ENCODE measurements around the gene STX2. TPM values are rescaled to one million over a fixed set of nuclear protein-coding genes. Genes with fewer than 3 reads are reported as not detected.

STX2 gene
- polyA plus RNA-seq, 1 donor, result 17.9 TPM

DNA sequence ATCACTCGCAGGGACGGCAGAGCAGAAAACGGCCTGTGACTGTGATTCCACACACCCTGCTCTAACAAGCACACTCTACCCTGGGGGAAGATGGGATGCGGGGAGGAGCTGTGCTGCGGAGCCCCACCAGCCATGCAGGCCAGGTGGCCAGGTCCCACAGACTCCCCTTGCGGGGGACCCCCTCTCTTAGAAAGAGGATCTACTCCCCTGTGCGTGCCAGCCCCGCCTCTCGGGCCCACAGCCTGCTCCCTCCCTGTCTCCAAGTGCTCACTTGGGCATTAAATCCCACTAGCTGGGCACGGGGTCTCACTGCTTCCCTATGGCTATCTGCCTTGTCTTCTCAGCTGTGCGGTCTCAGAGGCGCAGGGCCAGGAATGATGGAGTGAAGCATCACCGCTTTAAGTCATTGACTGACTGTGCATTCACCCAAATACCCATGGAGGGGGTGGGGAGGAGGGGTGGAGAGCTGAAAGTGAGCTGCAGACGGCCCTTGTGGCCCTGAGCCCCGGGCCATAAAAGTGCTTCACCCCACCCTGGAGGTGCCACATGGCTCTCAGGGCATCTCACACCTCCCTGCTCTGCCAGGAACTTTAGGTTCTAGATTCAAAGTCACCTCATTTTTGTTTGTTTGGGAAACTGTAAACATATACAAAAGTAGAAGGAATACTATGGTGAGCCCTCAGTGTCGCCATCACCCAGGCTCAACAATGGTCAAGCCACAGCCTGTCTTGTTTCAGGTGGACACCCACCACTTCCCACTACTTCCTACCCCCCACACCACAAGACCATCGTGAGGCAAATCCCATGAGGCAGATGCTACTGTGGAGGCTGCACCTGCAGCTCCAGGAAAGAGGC lies 9.4 kb downstream of the STX2 start:
- no peak for DNase-seq

DNA sequence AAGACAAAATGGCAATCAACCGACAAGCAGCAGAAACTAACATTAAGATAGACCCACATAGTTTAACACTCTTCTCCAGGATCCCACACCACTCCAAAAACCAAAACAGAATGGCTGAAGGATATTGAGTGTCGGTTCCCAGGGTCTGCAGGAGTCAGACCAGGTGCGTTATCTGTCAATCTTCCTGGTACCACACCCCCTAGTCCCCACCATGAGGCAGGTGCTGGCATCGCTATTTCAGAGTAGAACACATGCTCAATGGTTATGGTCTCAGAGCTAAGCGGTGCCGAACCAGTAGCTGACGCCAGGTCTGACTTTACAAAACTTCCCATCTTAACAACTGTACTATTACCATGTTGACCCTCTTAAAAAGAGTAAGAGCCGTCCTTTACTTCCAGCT lies 10.2 kb downstream of the STX2 start:
- DNase-seq, result no peak

DNA sequence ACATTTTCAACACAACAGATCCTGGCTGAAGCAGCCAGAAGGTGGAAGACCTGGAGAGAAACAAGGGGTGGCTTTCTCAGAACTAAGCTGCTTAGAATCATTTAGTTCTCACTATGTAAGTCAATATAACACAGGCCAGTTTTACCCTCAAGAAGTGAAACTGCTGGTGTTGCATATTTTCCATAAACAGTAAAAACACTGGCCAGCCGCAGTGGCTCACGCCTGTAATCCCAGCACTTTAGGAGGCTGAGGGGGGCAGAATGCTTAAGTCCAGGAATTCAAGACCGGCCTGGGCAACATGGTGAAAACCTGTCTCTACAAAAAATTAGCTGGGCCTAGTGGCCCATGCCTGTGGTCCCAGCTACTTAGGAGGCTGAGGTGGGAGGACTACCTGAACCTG lies 11.6 kb downstream of the STX2 start:
- no peak for DNase-seq

DNA sequence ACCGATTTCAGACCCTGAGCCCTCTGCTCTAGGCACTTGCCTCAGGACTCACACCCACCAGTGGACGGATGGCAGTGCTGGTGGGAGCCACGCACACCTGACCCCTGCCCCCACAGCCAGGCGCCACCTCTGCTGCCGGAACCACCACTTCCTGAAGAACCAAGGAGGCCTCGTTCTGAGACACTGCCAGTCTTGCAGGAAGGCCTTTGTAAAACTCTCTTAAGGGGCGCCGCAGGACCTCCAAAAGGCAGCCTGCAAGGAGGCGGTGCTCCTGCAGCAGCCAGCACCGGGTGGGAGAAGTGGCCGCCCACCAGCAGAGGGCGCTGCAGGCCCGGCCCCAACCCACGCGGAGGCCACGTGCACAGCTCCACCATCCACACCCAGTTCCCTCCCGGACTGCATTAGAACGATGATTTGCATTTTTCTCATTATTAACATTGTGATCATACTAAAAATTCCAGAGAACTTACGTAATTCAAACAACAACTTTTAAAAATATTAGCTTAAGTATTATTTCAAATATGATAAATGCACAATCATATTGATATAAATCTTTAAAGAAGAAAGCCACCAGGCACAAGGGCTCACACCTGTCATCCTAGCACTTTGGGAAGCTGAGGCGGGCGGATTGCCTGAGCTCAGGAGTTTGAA lies 12.8 kb downstream of the STX2 start:
- DNase-seq, result no peak

DNA sequence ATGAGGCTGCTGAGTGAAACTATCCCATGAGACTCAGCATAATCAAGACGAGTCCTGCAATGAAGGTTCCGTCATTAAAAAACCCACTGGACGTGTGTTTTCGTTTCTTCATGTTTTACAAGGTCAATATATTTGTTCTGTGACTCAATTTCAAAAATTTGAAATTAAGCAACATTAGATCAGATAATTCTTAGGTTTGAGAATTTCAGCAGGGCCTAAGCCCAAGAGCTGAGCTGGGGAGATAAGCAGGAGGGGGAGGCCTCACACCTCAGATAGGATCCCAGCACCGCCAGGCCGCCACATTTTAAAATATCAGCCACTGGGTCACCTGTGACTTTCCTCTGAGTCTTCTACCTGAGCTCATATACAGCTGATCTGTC lies 13.3 kb downstream of the STX2 start:
- DNase-seq, result no peak

DNA sequence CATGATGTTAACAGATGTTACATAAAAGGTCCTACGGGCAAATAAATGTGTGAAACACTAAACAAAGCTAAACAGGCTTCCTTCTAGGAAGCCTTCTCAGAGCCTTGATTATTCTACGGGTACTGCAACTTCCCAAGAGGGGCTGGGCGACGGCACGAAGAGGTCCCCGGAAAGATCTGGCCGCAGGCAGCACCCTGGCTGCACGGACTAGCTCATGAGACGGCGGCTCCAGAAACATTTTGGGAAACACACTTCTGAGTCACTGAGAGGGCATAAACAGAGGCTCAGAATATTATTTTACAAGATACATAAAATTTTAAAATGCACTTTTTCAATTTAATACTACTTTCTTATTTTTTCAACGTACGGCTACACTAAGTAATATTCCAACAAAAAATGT lies 19.4 kb downstream of the STX2 start:
- DNase-seq, result no peak

DNA sequence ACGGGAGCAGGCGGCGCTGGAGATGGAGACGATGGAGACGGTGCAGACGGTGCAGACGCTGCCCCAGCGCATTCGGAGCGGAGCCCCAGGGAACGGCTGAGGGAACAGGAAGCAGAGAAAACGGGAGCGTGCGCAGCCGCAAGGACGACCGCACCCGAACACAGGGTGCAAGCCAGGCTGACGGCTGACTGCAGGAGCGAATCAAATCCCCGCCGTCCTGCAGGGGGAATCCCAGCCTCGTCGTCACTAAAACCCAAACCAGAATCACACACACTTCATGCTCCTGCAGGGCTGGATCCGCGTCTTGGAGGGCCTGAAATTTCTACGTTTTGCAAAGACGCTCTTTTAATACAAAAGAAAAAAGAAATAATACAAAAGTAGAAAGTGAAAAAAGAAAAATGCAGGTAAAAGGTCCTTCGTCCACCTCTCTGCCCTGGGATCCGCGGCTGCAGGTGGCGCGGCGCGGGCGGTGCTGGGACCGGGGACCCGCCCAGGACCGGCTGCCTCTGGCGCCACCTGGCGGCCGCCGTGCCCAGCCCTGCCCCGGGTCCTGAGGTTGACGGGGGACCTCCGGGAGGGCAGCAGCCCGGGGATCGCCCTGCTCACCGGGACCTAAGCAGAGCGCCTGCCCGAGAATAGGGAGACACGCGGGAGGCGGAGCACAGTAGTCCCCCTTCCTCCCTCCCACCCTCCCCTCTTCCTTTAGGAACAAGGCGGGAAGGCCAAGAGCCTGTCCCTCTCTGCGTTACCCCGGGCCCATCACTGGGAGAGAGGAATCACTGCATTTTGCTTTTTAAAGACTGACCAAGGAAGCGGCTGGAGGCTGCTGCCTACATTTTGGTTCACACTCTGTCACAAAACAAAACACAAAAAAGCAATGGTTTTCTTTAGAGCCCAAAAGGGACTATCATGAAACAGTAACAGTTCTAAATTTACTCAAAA lies 20.1 kb downstream of the STX2 start:
- peak; percentile 39 for DNase-seq

DNA sequence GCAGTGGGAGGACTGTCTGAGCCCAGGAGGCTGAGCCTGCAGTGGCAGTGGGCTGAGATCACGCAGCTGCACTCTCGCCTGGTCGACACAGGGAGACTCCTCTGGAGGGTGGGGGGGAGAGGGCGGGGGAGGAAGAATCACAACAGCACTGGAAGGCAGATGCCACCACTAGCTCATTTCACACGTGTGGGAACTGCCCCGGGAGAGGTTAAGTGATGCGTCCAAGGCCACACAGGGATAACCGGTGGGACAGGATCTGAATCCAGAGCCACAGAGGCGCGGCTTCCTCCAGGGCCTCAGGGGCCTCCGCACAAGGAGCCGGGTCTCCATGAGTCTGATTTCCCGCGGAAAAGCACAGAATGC lies 20.8 kb downstream of the STX2 start:
- no peak for DNase-seq

DNA sequence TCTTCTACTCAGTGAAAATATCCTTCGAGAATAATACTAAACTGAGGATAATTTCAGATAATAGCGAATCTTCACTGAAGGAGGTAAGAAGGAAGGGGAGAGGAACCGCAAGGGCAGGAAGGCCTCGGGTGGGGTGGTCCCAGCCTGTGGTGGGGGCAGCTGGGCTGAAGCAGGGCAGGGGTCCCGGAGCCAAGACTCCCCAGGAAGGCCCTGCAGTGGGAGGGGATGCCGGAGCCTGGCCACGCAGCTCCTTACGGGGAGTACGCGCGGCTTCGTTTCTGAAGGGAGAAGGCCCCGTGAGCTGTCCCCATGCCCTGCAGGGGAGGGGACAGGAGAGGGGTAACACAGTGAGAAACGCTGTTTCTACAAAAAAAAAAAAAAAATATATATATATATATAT lies 21.2 kb downstream of the STX2 start:
- no peak for DNase-seq

DNA sequence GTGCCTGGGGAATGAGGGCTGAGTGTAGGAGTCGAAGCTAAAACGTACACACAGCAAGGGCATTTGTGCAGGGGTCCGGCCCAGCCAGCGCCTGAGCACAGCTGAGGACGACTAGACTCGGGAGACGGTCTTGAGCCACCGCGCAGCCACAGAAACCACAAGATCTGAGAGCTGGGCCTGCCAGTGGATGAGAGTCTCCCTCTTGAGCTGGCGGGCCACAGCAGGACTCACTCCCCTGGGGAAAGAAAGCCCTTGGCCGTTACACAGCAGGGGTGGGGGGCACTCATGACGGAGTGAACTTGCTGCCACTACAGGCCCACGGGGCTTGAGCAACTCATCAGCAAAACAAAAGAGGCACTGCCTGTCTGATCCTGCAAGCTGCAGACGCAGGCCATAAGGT lies 23.0 kb downstream of the STX2 start:
- no peak for DNase-seq

DNA sequence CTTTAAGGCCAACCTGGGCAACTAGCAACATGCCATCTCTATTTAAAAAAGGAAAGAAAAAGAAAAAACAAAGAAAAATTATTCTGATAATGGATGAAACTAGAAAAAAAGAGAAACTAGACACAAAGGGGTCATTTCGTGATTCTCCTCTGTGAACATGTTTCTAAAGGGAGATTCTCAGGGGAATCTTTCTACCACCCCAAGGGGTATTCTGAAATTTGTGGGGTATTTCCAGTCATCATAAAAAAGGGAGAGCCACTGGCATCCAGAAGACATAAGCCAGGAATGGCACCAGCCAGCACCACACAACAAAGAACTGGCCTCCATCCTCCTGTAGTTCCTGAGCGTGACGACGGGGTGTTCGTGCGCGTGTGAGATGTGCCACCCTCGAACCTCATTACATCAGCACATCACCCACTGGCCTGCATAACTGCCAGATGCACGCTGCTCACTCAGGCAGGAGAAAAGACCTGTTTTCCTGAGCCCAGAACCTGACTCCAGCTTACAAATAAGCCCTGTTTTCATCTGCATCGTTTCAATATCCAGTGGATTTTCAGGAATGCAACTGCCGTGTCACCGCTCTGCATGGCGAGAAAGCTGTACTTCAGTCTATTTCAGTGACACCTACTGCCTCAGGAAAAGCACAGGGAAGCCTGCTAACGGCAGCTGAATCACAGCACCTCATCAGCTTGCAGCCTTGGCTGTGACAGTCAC lies 23.9 kb downstream of the STX2 start:
- DNase-seq, result no peak

DNA sequence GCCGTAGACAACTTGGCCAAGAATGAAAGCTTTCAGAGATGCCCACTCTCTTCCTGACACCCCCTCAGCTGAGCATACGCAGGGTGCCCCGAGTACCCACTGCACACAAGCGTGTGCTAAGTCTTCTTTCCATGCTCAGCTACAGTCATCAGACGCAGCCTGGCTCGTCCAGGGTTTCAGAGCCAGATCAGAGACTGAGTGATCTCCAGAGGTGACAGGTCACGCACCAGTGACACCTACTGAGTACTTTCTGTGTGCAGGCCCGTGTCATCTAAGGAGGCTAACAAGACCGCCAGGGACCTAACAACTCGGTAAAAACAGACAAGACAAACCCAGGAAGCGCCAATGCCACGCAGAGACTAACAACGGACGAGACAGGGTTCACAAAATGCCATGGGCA lies 25.1 kb downstream of the STX2 start:
- DNase-seq, result no peak

DNA sequence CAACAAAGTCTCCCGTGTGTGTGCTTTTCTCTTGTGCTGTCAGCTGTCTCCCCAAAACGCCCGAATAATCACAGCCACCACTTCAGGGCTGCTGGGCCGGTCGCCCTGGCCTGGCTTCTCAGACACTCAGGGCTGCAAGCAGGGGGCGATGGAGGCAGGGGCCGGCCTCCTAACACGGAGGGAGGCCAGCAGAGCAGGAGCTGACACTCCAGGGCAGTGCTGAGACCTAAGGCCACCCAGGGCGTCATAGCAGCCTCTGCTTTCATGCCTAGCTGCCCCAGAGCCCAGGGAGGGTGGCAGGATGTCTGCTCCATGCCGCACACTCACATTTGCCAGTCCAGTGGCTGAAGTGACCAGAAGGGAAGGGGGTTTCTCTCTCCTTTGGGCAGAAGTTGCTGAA lies 25.6 kb downstream of the STX2 start:
- no peak for DNase-seq

DNA sequence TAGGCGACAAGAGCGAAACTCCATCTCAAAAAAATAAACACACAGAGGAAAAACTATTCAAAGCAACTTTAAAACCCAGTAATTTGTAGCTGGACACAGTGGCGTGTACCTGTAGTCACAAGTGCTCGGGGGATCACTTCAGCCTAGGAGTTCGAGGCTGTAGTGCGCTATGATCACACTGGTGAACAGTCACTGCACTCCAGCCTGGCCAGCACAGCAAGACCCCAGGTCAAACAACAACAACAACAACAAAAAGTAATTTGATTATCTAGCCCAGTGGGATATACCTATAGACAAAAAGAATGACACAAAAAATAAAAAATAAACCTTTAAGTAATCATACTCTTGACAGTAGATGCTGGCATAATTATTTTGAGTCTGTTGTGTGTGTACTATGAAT lies 29.3 kb downstream of the STX2 start:
- DNase-seq, result no peak

DNA sequence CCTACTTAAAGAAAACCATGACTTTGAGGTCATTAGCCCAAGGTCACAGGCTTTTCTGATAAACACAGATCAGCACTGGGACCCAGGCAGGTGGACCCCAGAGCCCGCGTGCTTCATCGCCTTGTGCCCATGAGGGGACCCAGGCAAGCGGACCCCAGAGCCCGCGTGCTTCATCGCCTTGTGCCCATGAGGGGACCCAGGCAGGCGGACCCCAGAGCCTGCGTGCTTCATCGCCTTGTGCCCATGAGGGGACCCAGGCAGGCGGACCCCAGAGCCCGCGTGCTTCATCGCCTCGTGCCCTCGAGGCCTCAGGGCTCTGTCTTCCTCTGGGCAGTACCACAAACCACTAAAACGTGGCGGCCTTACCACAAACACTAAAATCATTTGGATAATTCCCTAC lies 31.7 kb downstream of the STX2 start:
- no peak for DNase-seq

DNA sequence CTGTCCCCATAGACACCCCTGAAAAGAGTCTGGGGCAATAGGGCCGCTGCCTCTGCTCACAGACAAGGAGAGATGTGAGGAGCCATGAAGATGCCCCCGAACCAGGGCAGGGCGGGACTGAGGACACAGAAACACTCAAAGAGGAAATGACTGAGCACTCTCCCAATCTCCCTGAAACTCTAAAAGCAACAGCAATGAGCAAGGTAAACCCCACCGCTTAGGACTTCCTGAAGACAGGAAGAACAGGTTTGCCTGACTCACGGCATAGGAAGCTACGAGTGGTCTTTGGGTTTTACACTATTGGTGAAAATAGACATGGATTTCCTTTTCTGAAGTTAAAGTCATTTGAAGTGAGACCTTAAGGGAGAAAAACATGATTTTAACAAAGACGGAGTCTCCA lies 32.5 kb downstream of the STX2 start:
- no peak for DNase-seq

DNA sequence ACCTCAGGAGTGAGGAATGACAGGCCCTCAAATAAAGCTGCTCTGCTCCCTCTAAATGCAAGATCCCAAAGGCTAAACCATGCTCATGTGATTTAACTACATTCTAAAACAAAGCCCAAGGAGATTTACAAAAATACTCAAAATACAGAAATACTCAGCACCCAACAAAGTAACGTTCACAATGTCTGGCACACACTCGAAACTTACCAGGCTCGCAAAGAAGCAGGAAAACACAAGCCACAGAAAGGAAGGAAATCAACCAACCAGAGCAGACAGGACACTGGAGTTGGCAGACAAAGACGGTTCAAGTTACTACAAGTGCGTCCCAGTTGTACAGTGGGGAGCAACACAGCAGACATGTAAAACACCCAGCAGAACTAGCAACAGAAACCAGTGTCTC lies 33.4 kb downstream of the STX2 start:
- no peak for DNase-seq

DNA sequence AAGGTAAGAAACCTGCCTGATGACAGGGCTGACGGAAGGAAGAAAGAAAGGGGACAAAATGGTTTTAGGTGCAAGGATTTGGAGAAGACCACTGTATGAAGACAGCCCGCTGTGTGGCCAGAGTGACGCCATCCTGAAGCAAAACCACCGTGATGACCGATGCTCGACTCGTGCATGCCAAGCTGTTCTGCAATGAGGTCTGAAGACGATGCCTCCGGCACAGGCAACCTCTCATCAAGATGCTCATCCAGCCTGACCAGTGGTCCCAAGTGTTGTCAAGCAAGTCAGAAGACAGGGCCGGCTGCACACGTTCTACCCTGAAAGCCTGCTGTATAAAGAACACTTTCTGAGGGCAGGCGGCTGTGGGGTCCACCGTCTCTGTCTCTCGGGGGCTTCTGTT lies 34.8 kb downstream of the STX2 start:
- no peak for DNase-seq

DNA sequence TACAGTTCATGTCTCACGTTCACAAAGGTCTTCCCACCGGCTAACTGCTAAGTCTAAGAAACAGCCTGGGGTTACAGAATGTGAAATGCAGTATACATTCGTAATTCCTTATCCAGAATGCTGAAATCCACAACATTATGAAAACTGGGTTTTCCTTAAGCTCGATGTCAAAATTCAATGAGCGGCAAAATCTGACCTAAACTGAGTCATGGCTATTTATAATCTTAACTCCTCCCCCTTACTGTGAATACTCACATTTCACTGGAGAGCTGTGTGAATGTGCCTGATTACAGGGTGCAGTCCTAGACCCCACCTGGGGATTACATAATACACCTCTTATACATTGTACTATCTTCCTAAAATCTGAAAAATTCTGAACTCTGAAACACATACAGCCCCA lies 35.3 kb downstream of the STX2 start:
- no peak for DNase-seq

DNA sequence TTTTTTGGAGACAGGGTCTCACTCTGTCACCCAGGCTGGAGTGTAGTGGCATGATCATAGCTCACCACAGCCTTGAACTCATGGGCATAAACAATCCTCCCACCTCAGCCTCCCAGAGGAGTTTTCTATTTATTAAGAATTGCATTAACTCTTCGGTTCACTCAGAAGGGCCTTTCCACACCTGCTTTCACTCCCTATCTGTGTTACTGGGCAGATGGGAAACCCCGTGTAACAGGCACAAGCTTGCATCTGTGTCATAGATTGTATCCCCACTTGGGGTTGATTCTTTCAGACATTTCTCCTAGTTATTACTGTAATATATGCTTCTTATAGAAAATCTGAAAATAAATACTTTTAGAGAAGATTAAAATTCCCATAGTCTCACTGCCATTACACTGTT lies 38.7 kb downstream of the STX2 start:
- DNase-seq, result no peak

DNA sequence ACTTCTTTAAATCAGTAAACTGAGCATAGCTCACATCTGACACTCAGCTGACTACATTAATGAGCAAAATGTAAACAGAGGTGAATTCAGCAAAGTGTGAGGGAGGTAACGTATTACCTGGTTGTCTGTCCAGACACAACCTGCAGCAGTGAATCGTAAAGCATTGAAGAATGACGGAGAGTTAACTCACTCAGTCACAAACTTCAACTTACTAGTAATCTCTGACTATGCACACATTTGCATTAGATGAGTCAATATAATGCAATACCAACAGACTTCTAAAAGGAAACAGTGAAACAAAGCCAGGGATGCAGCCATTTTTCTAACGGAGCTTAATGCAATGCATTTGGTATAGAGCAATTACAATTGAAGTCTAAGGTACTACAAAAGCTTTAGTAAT lies 40.0 kb downstream of the STX2 start:
- no peak for DNase-seq

DNA sequence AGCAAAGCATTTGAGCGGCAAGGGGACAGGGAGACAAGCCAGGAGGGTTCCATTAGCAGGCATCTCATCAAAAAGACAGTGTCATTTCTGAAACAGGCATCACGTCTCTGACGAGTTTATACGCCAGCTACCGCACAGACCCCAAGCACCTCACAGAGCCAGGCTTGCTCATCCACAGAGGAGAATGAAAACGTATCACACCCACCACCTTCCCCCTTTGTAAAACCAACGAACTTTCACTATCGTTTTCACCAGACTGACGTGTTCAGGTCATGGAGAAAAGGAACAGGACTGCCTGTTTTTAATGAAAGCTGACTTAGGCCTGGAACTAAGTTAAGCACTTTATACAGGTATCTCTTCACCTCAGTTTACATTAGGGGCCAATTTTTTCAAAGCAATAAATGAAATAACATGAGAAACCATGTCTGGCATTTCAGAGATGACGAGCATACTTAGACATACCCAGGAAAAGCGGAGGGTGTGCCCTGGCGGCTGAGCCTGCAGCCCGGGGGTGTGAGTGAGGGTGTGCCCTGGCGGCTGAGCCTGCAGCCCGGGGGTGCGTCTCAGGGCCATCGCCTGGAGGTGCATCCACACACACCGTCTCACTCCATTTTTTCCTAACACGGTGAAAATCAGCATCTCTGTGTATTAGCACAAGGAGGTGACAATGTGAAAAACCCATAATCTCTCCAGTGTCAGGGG lies 41.9 kb downstream of the STX2 start:
- no peak for DNase-seq
